ENCODE results near the gene BCL2L15.

BCL2L15 gene

GRCh38 chr1:113893267-113893666 is 5.9 kb upstream of the BCL2L15 start:
- ATAC-seq, result no peak
- Mint-ChIP-seq H3K4me1 (peaks cover 11% of the 10 kb centered on the region), H3K36me3 (peaks cover 50% of the 10 kb centered on the region), H3K27ac (peak overlapping the region; percentile 3), H3K9me3 (no peaks in the 10 kb centered on the region), H3K4me3 (no peak overlapping the region)
- no peak for DNase-seq (ENCODE audit: low spot score in 2 of 2)

GRCh38 chr1:113891631-113892220 is 4.3 kb upstream of the BCL2L15 start:
- no peak overlapping the region for H3K27ac Mint-ChIP-seq
- ATAC-seq, result no peak
- peaks cover 5% of the 10 kb centered on the region for H3K4me1 Mint-ChIP-seq
- no peak overlapping the region for H3K4me3 Mint-ChIP-seq
- H3K36me3 Mint-ChIP-seq, result peaks cover 35% of the 10 kb centered on the region
- no peak for DNase-seq (ENCODE audit: low spot score in 2 of 2)
- H3K9me3 Mint-ChIP-seq, result no peaks in the 10 kb centered on the region

GRCh38 chr1:113890816-113891215 is 3.4 kb upstream of the BCL2L15 start:
- no peak overlapping the region for H3K4me3 Mint-ChIP-seq
- H3K27ac Mint-ChIP-seq, result peak overlapping the region; percentile 3
- DNase-seq (ENCODE audit: low spot score in 2 of 2) (no peak), ATAC-seq (no peak)
- H3K4me1 Mint-ChIP-seq, result peaks cover 5% of the 10 kb centered on the region
- H3K9me3 Mint-ChIP-seq, result no peaks in the 10 kb centered on the region
- H3K36me3 Mint-ChIP-seq, result peaks cover 26% of the 10 kb centered on the region

GRCh38 chr1:113886417-113887401 is 672 bp downstream of the BCL2L15 start:
- H3K4me1 Mint-ChIP-seq, result peaks cover 7% of the 10 kb centered on the region
- peaks cover 6% of the 10 kb centered on the region for H3K36me3 Mint-ChIP-seq
- DNase-seq (ENCODE audit: low spot score in 2 of 2) (no peak), ATAC-seq (no peak)
- no peak overlapping the region for H3K4me3 Mint-ChIP-seq
- no peak overlapping the region for H3K27ac Mint-ChIP-seq
- no peaks in the 10 kb centered on the region for H3K9me3 Mint-ChIP-seq

- Mint-ChIP-seq H3K9me3 (no peaks in the 10 kb centered on the region), H3K4me1 (peaks cover 24% of the 10 kb centered on the region), H3K27ac (peak overlapping the region; percentile 90), H3K4me3 (no peak overlapping the region), H3K36me3 (no peaks in the 10 kb centered on the region)
- ATAC-seq (no peak), DNase-seq (ENCODE audit: low spot score in 2 of 2) (no peak)
These were observed 5.7 kb downstream of the BCL2L15 start for GRCh38 chr1:113881661-113882060.

GRCh38 chr1:113879739-113880038 is 7.7 kb downstream of the BCL2L15 start:
- Mint-ChIP-seq H3K27ac (peak overlapping the region; percentile 90), H3K9me3 (no peaks in the 10 kb centered on the region), H3K36me3 (no peaks in the 10 kb centered on the region), H3K4me1 (peaks cover 42% of the 10 kb centered on the region), H3K4me3 (peak overlapping the region; percentile 51)
- ATAC-seq (no peak), DNase-seq (ENCODE audit: low spot score in 2 of 2) (no peak)

GRCh38 chr1:113876176-113876575 is 11.2 kb downstream of the BCL2L15 start:
- Mint-ChIP-seq H3K36me3 (peaks cover 8% of the 10 kb centered on the region), H3K4me3 (peak overlapping the region; percentile 40), H3K9me3 (no peaks in the 10 kb centered on the region), H3K4me1 (peaks cover 56% of the 10 kb centered on the region), H3K27ac (peak overlapping the region; percentile 85)
- no peak for ATAC-seq
- no peak for DNase-seq (ENCODE audit: low spot score in 2 of 2)

GRCh38 chr1:113875714-113876113 is 11.7 kb downstream of the BCL2L15 start:
- ATAC-seq, result peak; percentile 52
- H3K36me3 Mint-ChIP-seq, result peaks cover 10% of the 10 kb centered on the region

GRCh38 chr1:113874012-113874879 is 13.1 kb downstream of the BCL2L15 start:
- Mint-ChIP-seq H3K27ac (peak overlapping the region; percentile 85), H3K4me3 (peak overlapping the region; percentile 40), H3K4me1 (peaks cover 54% of the 10 kb centered on the region), H3K36me3 (peaks cover 15% of the 10 kb centered on the region), H3K9me3 (no peaks in the 10 kb centered on the region)
- peak; percentile 70 for ATAC-seq
- no peak for DNase-seq (ENCODE audit: low spot score in 2 of 2)

More at GRCh38 chr1:113875714-113876113, 11.7 kb downstream of the BCL2L15 start:
- Mint-ChIP-seq H3K4me1 (peaks cover 56% of the 10 kb centered on the region), H3K9me3 (no peaks in the 10 kb centered on the region), H3K4me3 (peak overlapping the region; percentile 40), H3K27ac (peak overlapping the region; percentile 85)
- no peak for DNase-seq (ENCODE audit: low spot score in 2 of 2)

GRCh38 chr1:113872219-113872935 is 15.0 kb downstream of the BCL2L15 start:
- H3K36me3 Mint-ChIP-seq, result peaks cover 32% of the 10 kb centered on the region
- peak overlapping the region; percentile 78 for H3K4me3 Mint-ChIP-seq
- peak overlapping the region; percentile 95 for H3K27ac Mint-ChIP-seq
- no peak for DNase-seq (ENCODE audit: low spot score in 2 of 2)
- ATAC-seq, result peak; percentile 2
- H3K9me3 Mint-ChIP-seq, result no peaks in the 10 kb centered on the region
- H3K4me1 Mint-ChIP-seq, result peaks cover 52% of the 10 kb centered on the region

GRCh38 chr1:113871597-113872113 is 15.7 kb downstream of the BCL2L15 start, which contains the start of gene PTPN22:
Gene PTPN22, minus strand, starts transcription at chr1:113871712.
- peak; percentile 58 to 84 for DNase-seq (ENCODE audit: low spot score in 2 of 2)

GRCh38 chr1:113870778-113871177 is 16.6 kb downstream of the BCL2L15 start:
- ATAC-seq (no peak), DNase-seq (ENCODE audit: low spot score in 2 of 2) (no peak)
- Mint-ChIP-seq H3K36me3 (peaks cover 48% of the 10 kb centered on the region), H3K9me3 (no peaks in the 10 kb centered on the region), H3K4me1 (peaks cover 49% of the 10 kb centered on the region), H3K4me3 (peak overlapping the region; percentile 78), H3K27ac (peak overlapping the region; percentile 95)

More at GRCh38 chr1:113871597-113872113, 15.7 kb downstream of the BCL2L15 start, which contains the start of gene PTPN22:
- Mint-ChIP-seq H3K27ac (peak within 1 kb of the TSS; percentile 95), H3K4me3 (peak within 1 kb of the TSS; percentile 78), H3K9me3 (no peaks in the 10 kb centered on the region), H3K36me3 (peaks cover 39% of the 10 kb centered on the region), H3K4me1 (peaks cover 56% of the 10 kb centered on the region)
- ATAC-seq, result peak; percentile 95

GRCh38 chr1:113868387-113869083 is 18.8 kb downstream of the BCL2L15 start:
- Mint-ChIP-seq H3K27ac (peak overlapping the region; percentile 95), H3K36me3 (peaks cover 70% of the 10 kb centered on the region), H3K4me1 (peaks cover 43% of the 10 kb centered on the region), H3K9me3 (no peaks in the 10 kb centered on the region), H3K4me3 (peak overlapping the region; percentile 78)
- ATAC-seq (peak; percentile 74), DNase-seq (ENCODE audit: low spot score in 2 of 2) (no peak)

- H3K4me3 Mint-ChIP-seq, result no peak overlapping the region
- ATAC-seq (no peak), DNase-seq (ENCODE audit: low spot score in 2 of 2) (no peak)
- H3K9me3 Mint-ChIP-seq, result no peaks in the 10 kb centered on the region
- peaks cover 82% of the 10 kb centered on the region for H3K36me3 Mint-ChIP-seq
- H3K4me1 Mint-ChIP-seq, result peaks cover 54% of the 10 kb centered on the region
- peak overlapping the region; percentile 55 for H3K27ac Mint-ChIP-seq
These were observed 25.7 kb downstream of the BCL2L15 start for GRCh38 chr1:113861641-113862040.
